ENCODE data around the gene SLC11A1.

DNA sequence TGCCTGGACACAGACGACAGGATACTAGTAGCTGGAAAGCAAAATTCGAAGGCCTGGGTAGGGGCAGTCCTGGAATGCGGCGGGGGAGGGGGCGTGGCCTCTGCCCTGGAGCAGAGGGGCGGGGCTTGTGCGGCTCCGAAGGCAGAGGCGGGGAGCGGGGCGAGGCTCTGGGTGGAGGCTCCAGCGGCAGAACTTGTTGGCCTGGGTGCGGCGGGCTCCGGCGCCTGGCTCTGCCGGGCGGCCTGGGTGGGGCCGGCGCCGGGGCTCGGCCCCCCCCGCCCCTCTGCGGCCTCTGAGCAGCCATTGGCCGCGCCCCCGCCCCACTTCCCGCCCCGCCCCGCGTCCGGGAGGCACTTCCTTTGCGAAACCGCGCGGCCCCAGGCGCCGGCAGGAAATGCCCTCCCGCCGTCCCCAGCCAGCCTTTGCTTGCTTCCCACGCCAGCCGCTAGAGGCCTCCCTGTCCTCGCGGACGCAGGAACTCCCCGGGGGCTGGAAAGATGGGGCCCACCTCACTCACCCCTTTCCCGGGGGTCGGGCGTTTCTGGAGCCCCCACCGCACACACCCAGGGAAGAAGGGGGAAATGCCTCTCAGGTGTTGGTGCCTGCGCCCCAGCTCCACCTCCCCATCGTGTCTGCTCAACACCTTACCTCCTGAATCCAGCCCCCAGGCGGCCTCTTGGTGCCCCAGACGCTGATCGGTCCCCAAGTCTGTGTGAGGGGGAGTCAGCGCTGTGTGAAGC is 24.3 kb downstream of the SLC11A1 start:
- TF ChIP-seq ZNF274 (IDR thresholded peaks at IDR 0.05; ENCODE audit: low read depth, low read length) = no peak
- TF ChIP-seq YY1 (IDR thresholded peaks at IDR 0.05; ENCODE audit: insufficient read depth, insufficient read length) = no peak
- no peak for TF ChIP-seq SUZ12 (IDR thresholded peaks at IDR 0.05; ENCODE audit: extremely low read depth, insufficient read depth, insufficient read length)
